BJ (cell line): ENCODE data around the gene EDC4. TPM values are rescaled to one million over a fixed set of nuclear protein-coding genes. Genes with fewer than 3 reads are reported as not detected.

ENCODE experiments used
- CTCF ChIA-PET: fragments of 350-600 bp; formaldehyde crosslinking; extraction: SDS; loops from one replicate; lab custom pipeline; 2021; ENCODE audit warnings: antibody characterized with exemption, inconsistent platforms; lab: Yijun Ruan, JAX
- POLR2A ChIA-PET: fragments of 300-600 bp; sonication (Branson Sonifier 250); formaldehyde crosslinking; extraction: SDS; loops from one replicate; lab custom pipeline; 2021; ENCODE audit warnings: antibody characterized with exemption; lab: Charles Lee
- DNase-seq: peaks from one replicate; pipeline ENCODE4 v3.0.0-alpha.2; 2011; ENCODE audit warnings: low read depth
- H3K27me3 ChIP-seq: 2 replicates; pipeline ENCODE4 v1.6.0; 2011; ENCODE audit warnings: low read length; ENCODE audit not compliant: control insufficient read depth, insufficient read depth
- H3K36me3 ChIP-seq: 2 replicates; pipeline ENCODE4 v1.5.1; 2011; ENCODE audit warnings: low read length; ENCODE audit not compliant: control insufficient read depth, insufficient read depth
- H3K4me3 ChIP-seq: 2 replicates; pipeline ENCODE4 v1.5.1; 2011; ENCODE audit warnings: low read depth, mild to moderate bottlenecking, control low read depth, low read length
- CTCF ChIP-seq: IDR thresholded peaks from 2 replicates; pipeline ENCODE4 v1.5.1; 2011; ENCODE audit warnings: low read depth, mild to moderate bottlenecking, control low read depth, inconsistent platforms, low read length, moderate library complexity; ENCODE audit not compliant: insufficient read depth
- polyA plus RNA-seq: library from polyadenylated mRNA; depleted of rRNA; stranded (reverse); fragments of >200 nt; gene quantifications from 2 replicates; pipeline ENCODE4 v1.2.3, GENCODE V29; 2011

EDC4 gene
- polyA plus RNA-seq, 1 experiment, result 27.4 TPM

GRCh38 chr16:67883872-67884261 lies 11.0 kb downstream of the EDC4 start:
- H3K36me3 ChIP-seq, result peaks cover 53% of the 10 kb centered on the region
- CTCF ChIA-PET, result interaction anchor here (0.6 to 8.4 kb wide), 37 partner anchors 9 to 362 kb away, joined by 3 to 155 read pairs (median 6); partner anchors contain the start of genes CTRL, DDX28, DUS2 and EDC4
- POLR2A ChIA-PET, result interaction anchor here (0.6 kb wide), 1 partner anchor 30 kb away, joined by 3 read pairs; no protein-coding TSS in a partner anchor
- TF ChIP-seq CTCF, result peak; percentile 90
- no peak for DNase-seq
- no peaks in the 10 kb centered on the region for H3K27me3 ChIP-seq
- H3K4me3 ChIP-seq, result no peak overlapping the region

- TF ChIP-seq CTCF, result no peak
- no peak within 1 kb of the TSS for H3K4me3 ChIP-seq
- POLR2A ChIA-PET, result interaction anchor here (0.6 kb wide), 1 partner anchor 252 kb away, joined by 3 read pairs; no protein-coding TSS in a partner anchor
- peaks cover 45% of the 10 kb centered on the region for H3K36me3 ChIP-seq
- peak; percentile 39 for DNase-seq
- CTCF ChIA-PET, result interaction anchor here (0.6 to 8.4 kb wide), 26 partner anchors 8 to 363 kb away, joined by 3 to 155 read pairs (median 9); partner anchors contain the start of genes CTRL, DDX28, DUS2 and EDC4
- H3K27me3 ChIP-seq, result no peaks in the 10 kb centered on the region
Observed at GRCh38 chr16:67884684-67885083, 11.8 kb downstream of the EDC4 start, which contains the start of gene NRN1L. Gene NRN1L (plus strand): TSS chr16:67884885. CDS start chr16:67884904, 19 bp downstream.

GRCh38 chr16:67885545-67885944 lies 12.7 kb downstream of the EDC4 start:
- CTCF ChIA-PET, result interaction anchor here (1.3 to 8.4 kb wide), 7 partner anchors 18 to 365 kb away, joined by 3 to 155 read pairs (median 7); partner anchors contain the start of genes CTRL and PSMB10
- POLR2A ChIA-PET, result no interaction called here
- H3K36me3 ChIP-seq, result peaks cover 37% of the 10 kb centered on the region
- no peak for TF ChIP-seq CTCF
- DNase-seq, result no peak
- no peaks in the 10 kb centered on the region for H3K27me3 ChIP-seq
- no peak overlapping the region for H3K4me3 ChIP-seq

DNA sequence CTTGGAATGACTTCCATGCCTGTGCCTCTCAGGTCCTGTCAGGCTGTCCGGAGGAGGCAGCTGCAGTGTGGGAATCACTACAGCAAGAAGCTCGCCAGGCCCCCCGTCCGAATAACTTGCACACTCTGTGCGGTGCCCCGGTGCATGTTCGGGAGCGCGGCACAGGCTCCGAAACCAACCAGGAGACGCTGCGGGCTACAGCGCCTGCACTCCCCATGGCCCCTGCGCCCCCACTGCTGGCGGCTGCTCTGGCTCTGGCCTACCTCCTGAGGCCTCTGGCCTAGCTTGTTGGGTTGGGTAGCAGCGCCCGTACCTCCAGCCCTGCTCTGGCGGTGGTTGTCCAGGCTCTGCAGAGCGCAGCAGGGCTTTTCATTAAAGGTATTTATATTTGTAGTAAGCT lies 13.1 kb downstream of the EDC4 start:
- DNase-seq, result no peak
- no peaks in the 10 kb centered on the region for H3K27me3 ChIP-seq
- peaks cover 32% of the 10 kb centered on the region for H3K36me3 ChIP-seq
- no peak for TF ChIP-seq CTCF
- POLR2A ChIA-PET, result no interaction called here
- no peak overlapping the region for H3K4me3 ChIP-seq
- CTCF ChIA-PET, result interaction anchor here (1.3 to 8.4 kb wide), 3 partner anchors 46 to 365 kb away, joined by 3 to 155 read pairs (median 5); partner anchors contain the start of genes CTRL and PSMB10

GRCh38 chr16:67886387-67886786 lies 13.5 kb downstream of the EDC4 start:
- Histone ChIP-seq H3K36me3 (peaks cover 28% of the 10 kb centered on the region), H3K4me3 (no peak overlapping the region), H3K27me3 (no peaks in the 10 kb centered on the region)
- CTCF ChIA-PET, result interaction anchor here (1.3 to 8.4 kb wide), 3 partner anchors 46 to 366 kb away, joined by 3 to 155 read pairs (median 5); partner anchors contain the start of genes CTRL and PSMB10
- DNase-seq, result no peak
- no peak for TF ChIP-seq CTCF
- POLR2A ChIA-PET, result no interaction called here
